HepG2 (cell line): Measurements from ENCODE around the gene DEDD2.

Experiments used
- CBFB ChIP-seq: sonication (generic); formaldehyde crosslinking; IDR thresholded peaks from 2 replicates; pipeline ENCODE4 v1.4.0; 2020; ENCODE audit warnings: missing genetic modification reagents
- CBX5 ChIP-seq: sonication (generic); formaldehyde crosslinking; IDR thresholded peaks from 2 replicates; pipeline ENCODE4 v1.4.0; 2020; ENCODE audit warnings: missing genetic modification reagents, borderline replicate concordance
- CHCHD3 ChIP-seq: sonication (generic); formaldehyde crosslinking; IDR thresholded peaks from 2 replicates; pipeline ENCODE4 v1.8.0; 2022; ENCODE audit warnings: mild to moderate bottlenecking, missing genetic modification reagents, moderate library complexity
- CTCF ChIP-seq: sonication (generic); formaldehyde crosslinking; IDR thresholded peaks from 2 replicates; pipeline ENCODE4 v1.5.0; 2020; ENCODE audit warnings: mild to moderate bottlenecking, missing genetic modification reagents, moderate library complexity
- EP300 ChIP-seq, 3 experiments: sonication (generic) in 1 of 3; formaldehyde crosslinking in 1 of 3; IDR thresholded peaks; 2 replicates each; pipeline versions ENCODE4 v1.5.1 to v1.6.1; 2011 to 2020; ENCODE audit warnings: low read depth in 2 of 3, low read length in 2 of 3, borderline replicate concordance in 1 of 3, improper control_type of control experiment in 1 of 3, mild to moderate bottlenecking in 1 of 3, missing genetic modification reagents in 1 of 3, moderate library complexity in 1 of 3
- ESRRA ChIP-seq: sonication (generic); formaldehyde crosslinking; IDR thresholded peaks from 2 replicates; pipeline ENCODE4 v1.5.1; 2020; ENCODE audit warnings: mild to moderate bottlenecking, low read depth, missing genetic modification reagents
- MED8 ChIP-seq: sonication (generic); formaldehyde crosslinking; IDR thresholded peaks from 2 replicates; pipeline ENCODE4 v1.8.1; 2023; ENCODE audit warnings: mild to moderate bottlenecking, missing genetic modification reagents; ENCODE audit not compliant: insufficient replicate concordance
- POLR2A ChIP-seq, 2 experiments: IDR thresholded peaks; 2 replicates each; pipeline ENCODE4 v1.6.1; 2011; ENCODE audit warnings: low read depth in 2 of 2, low read length in 2 of 2, mild to moderate bottlenecking in 1 of 2, moderate library complexity in 1 of 2; ENCODE audit not compliant: insufficient read depth in 1 of 2
- ZNF12 ChIP-seq: sonication (generic); formaldehyde crosslinking; IDR thresholded peaks from 2 replicates; pipeline ENCODE4 v1.5.0; 2020; ENCODE audit warnings: missing genetic modification reagents
- ZNF354B ChIP-seq: sonication (generic); formaldehyde crosslinking; IDR thresholded peaks from 2 replicates; pipeline ENCODE4 v1.8.0; 2022; ENCODE audit warnings: mild to moderate bottlenecking, missing genetic modification reagents
- ZSCAN25 ChIP-seq: sonication (generic); formaldehyde crosslinking; IDR thresholded peaks from 2 replicates; pipeline ENCODE4 v1.8.0; 2022; ENCODE audit warnings: mild to moderate bottlenecking, missing genetic modification reagents
- TF ChIP-seq, protein P1 (sequence below): sonication (generic); formaldehyde crosslinking; IDR thresholded peaks from 2 replicates; pipeline ENCODE4 v1.8.1; 2022; ENCODE audit warnings: mild to moderate bottlenecking, missing genetic modification reagents

- TF ChIP-seq ESRRA = no peak
- TF ChIP-seq CTCF (CRISPR knock-in tag) = no peak
- no peak for TF ChIP-seq ZNF12 (CRISPR knock-in tag)
- TF ChIP-seq POLR2A (IDR thresholded peaks at IDR 0.05; ENCODE audit: insufficient read depth in 1 of 2, low read depth in 2 of 2, low read length in 2 of 2) = peak in 1 of 2 experiments; percentile 5; a peak in 1 of 4 replicates
- TF ChIP-seq CBX5 (CRISPR knock-in tag) = no peak
- no peak for TF ChIP-seq ZSCAN25 (CRISPR knock-in tag)
- TF ChIP-seq, protein P1, sequence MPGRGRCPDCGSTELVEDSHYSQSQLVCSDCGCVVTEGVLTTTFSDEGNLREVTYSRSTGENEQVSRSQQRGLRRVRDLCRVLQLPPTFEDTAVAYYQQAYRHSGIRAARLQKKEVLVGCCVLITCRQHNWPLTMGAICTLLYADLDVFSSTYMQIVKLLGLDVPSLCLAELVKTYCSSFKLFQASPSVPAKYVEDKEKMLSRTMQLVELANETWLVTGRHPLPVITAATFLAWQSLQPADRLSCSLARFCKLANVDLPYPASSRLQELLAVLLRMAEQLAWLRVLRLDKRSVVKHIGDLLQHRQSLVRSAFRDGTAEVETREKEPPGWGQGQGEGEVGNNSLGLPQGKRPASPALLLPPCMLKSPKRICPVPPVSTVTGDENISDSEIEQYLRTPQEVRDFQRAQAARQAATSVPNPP (CRISPR knock-in tag) = no peak
- no peak for TF ChIP-seq ZNF354B (CRISPR knock-in tag)
- TF ChIP-seq MED8 = no peak
- TF ChIP-seq EP300 (IDR thresholded peaks at IDR 0.05; ENCODE audit: low read depth in 2 of 2, low read length in 2 of 2) = no peak
- no peak for TF ChIP-seq EP300 (CRISPR knock-in tag; IDR thresholded peaks at IDR 0.05; ENCODE audit: borderline replicate concordance)
- TF ChIP-seq CHCHD3 (CRISPR knock-in tag) = no peak
- no peak for TF ChIP-seq CBFB (CRISPR knock-in tag)
These were observed 30.2 kb upstream of the DEDD2 start for GRCh38 chr19:42247640-42248199.
